Measurements from ENCODE around the gene BPIFB1. TPM values are rescaled to one million over a fixed set of nuclear protein-coding genes. Genes with fewer than 3 reads are reported as not detected.
A peak's percentile ranks its signal among the peaks of the same experiment; 100 is the strongest.

Gene BPIFB1
- total RNA-seq, 1 experiment from 2014 or later: not detected

GRCh38 chr20:33325350-33325749 lies 42.3 kb downstream of the BPIFB1 start:
- H3K4me2 ChIP-seq (ENCODE audit: low read depth, low read length, poor library complexity, severe bottlenecking): no peak overlapping the region
- no peaks in the 10 kb centered on the region for H3K9me2 ChIP-seq (replicated peaks; ENCODE audit: insufficient read depth, low read length)
- H2AFZ ChIP-seq (ENCODE audit: low read length): no peak overlapping the region
- H3K9me3 ChIP-seq (ENCODE audit: low read length): no peaks in the 10 kb centered on the region
- H3K4me3 ChIP-seq (ENCODE audit: low read length): no peak overlapping the region
- H3K4me1 ChIP-seq (ENCODE audit: low read length): peaks cover 5% of the 10 kb centered on the region; the same call in 1 of the 2 replicates
- no peak overlapping the region for H3K27ac ChIP-seq (ENCODE audit: low read length)
- H3K36me3 ChIP-seq (ENCODE audit: insufficient read depth, low read length): no peaks in the 10 kb centered on the region
- no peaks in the 10 kb centered on the region for H4K20me1 ChIP-seq (ENCODE audit: insufficient read depth, low read depth, low read length)
- DNase-seq: no peak
- no peaks in the 10 kb centered on the region for H3K79me2 ChIP-seq (ENCODE audit: low read length)
- no peak overlapping the region for H3K9ac ChIP-seq (ENCODE audit: low read length)
- H3K27me3 ChIP-seq (ENCODE audit: low read length): no peaks in the 10 kb centered on the region

DNA sequence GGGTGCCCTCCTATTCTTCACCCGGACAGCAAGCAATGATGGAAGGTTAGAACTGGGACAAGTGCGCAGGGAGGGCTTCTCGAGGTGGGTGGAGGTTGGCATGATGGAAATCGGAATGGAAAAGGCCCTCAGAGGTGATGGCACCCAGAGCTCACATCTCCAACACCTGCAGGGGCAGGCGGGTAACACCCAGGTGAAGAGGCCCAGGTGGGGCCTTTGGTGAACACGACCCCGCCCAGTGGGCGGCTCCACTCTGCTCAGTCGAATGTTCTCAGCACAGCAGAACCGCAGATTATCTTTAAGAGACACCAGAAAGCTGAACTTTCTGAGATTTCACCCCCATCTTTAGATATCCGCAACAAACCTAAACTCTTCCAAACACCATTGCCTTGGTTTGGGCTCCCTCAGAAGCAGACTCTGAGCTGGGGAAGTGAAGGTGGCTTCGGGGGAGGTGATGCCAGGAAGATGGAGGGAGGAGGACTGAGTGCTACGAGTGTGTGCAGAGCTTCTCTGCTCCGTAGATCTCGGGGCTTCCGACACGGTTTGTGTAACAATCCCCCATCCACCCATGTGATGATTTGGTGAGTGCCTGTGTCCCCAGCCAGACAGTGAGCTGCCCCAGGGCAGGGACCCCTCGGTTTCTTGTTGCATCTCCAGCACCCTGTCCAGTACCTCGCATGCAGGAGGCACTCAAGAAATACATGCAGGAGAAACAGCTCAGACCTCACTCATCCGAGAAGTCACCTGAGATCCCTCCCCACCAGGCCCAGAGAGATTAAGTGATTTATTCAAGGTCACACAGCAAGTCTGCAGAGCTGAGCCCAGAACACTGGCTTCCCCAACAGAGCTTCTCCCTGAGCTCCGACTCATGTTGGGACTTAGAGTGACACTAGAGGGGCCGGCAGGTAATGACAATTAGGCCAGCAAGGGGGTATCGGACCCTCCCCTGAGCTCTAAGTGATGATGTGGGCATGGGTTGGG lies 45.4 kb downstream of the BPIFB1 start:
- DNase-seq: no peak
- Histone ChIP-seq H3K79me2 (ENCODE audit: low read length) (no peaks in the 10 kb centered on the region), H3K9me2 (replicated peaks; ENCODE audit: insufficient read depth, low read length) (no peaks in the 10 kb centered on the region), H3K4me2 (ENCODE audit: low read depth, low read length, poor library complexity, severe bottlenecking) (no peak overlapping the region), H3K4me1 (ENCODE audit: low read length) (peaks cover 5% of the 10 kb centered on the region; the same call in 1 of the 2 replicates), H3K36me3 (ENCODE audit: insufficient read depth, low read length) (no peaks in the 10 kb centered on the region), H3K9me3 (ENCODE audit: low read length) (no peaks in the 10 kb centered on the region), H3K27ac (ENCODE audit: low read length) (no peak overlapping the region), H4K20me1 (ENCODE audit: insufficient read depth, low read depth, low read length) (no peaks in the 10 kb centered on the region), H3K27me3 (ENCODE audit: low read length) (no peaks in the 10 kb centered on the region), H3K4me3 (ENCODE audit: low read length) (no peak overlapping the region), H3K9ac (ENCODE audit: low read length) (no peak overlapping the region), H2AFZ (ENCODE audit: low read length) (no peak overlapping the region)

- no peaks in the 10 kb centered on the region for H3K27me3 ChIP-seq (ENCODE audit: low read length)
- no peak overlapping the region for H3K27ac ChIP-seq (ENCODE audit: low read length)
- H3K4me2 ChIP-seq (ENCODE audit: low read depth, low read length, poor library complexity, severe bottlenecking): no peak overlapping the region
- no peak for DNase-seq
- no peaks in the 10 kb centered on the region for H3K9me3 ChIP-seq (ENCODE audit: low read length)
- H3K79me2 ChIP-seq (ENCODE audit: low read length): no peaks in the 10 kb centered on the region
- H3K4me1 ChIP-seq (ENCODE audit: low read length): peaks cover 13% of the 10 kb centered on the region
- no peak overlapping the region for H3K9ac ChIP-seq (ENCODE audit: low read length)
- no peak overlapping the region for H3K4me3 ChIP-seq (ENCODE audit: low read length)
- no peaks in the 10 kb centered on the region for H3K36me3 ChIP-seq (ENCODE audit: insufficient read depth, low read length)
- H4K20me1 ChIP-seq (ENCODE audit: insufficient read depth, low read depth, low read length): no peaks in the 10 kb centered on the region
- H2AFZ ChIP-seq (ENCODE audit: low read length): no peak overlapping the region
- no peaks in the 10 kb centered on the region for H3K9me2 ChIP-seq (replicated peaks; ENCODE audit: insufficient read depth, low read length)
Observed at GRCh38 chr20:33332905-33333456, 50.0 kb downstream of the BPIFB1 start.

GRCh38 chr20:33333616-33334015 lies 50.6 kb downstream of the BPIFB1 start:
- Histone ChIP-seq H3K36me3 (ENCODE audit: insufficient read depth, low read length) (no peaks in the 10 kb centered on the region), H3K4me3 (ENCODE audit: low read length) (no peak overlapping the region), H3K9ac (ENCODE audit: low read length) (no peak overlapping the region), H2AFZ (ENCODE audit: low read length) (no peak overlapping the region), H4K20me1 (ENCODE audit: insufficient read depth, low read depth, low read length) (no peaks in the 10 kb centered on the region), H3K27me3 (ENCODE audit: low read length) (no peaks in the 10 kb centered on the region), H3K4me1 (ENCODE audit: low read length) (peaks cover 19% of the 10 kb centered on the region), H3K9me3 (ENCODE audit: low read length) (no peaks in the 10 kb centered on the region), H3K4me2 (ENCODE audit: low read depth, low read length, poor library complexity, severe bottlenecking) (no peak overlapping the region), H3K79me2 (ENCODE audit: low read length) (no peaks in the 10 kb centered on the region), H3K27ac (ENCODE audit: low read length) (no peak overlapping the region), H3K9me2 (replicated peaks; ENCODE audit: insufficient read depth, low read length) (no peaks in the 10 kb centered on the region)
- no peak for DNase-seq

DNA sequence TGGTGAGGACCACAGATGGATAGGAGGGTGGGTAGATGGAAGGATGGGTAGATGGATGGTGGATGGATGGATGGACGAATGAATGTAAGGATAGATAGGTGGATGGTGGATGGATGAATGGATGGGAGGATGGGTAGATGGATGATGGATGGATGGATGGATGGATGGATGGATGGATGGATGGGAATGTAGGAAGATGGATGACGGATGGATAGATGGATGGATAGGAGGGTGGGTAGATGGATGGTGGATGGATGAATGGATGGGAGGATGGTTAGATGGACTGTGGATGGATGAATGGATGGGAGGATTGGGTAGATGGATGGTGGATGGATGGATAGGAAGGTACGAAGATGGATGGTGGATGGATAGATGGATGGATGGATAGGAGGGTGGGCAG lies 51.1 kb downstream of the BPIFB1 start:
- H3K27me3 ChIP-seq (ENCODE audit: low read length): no peaks in the 10 kb centered on the region
- H2AFZ ChIP-seq (ENCODE audit: low read length): no peak overlapping the region
- no peak for DNase-seq
- H3K4me2 ChIP-seq (ENCODE audit: low read depth, low read length, poor library complexity, severe bottlenecking): no peak overlapping the region
- H3K9me2 ChIP-seq (replicated peaks; ENCODE audit: insufficient read depth, low read length): no peaks in the 10 kb centered on the region
- H3K27ac ChIP-seq (ENCODE audit: low read length): no peak overlapping the region
- no peaks in the 10 kb centered on the region for H3K36me3 ChIP-seq (ENCODE audit: insufficient read depth, low read length)
- no peaks in the 10 kb centered on the region for H3K9me3 ChIP-seq (ENCODE audit: low read length)
- no peaks in the 10 kb centered on the region for H4K20me1 ChIP-seq (ENCODE audit: insufficient read depth, low read depth, low read length)
- no peak overlapping the region for H3K9ac ChIP-seq (ENCODE audit: low read length)
- H3K4me3 ChIP-seq (ENCODE audit: low read length): no peak overlapping the region
- H3K79me2 ChIP-seq (ENCODE audit: low read length): no peaks in the 10 kb centered on the region
- H3K4me1 ChIP-seq (ENCODE audit: low read length): peaks cover 23% of the 10 kb centered on the region

DNA sequence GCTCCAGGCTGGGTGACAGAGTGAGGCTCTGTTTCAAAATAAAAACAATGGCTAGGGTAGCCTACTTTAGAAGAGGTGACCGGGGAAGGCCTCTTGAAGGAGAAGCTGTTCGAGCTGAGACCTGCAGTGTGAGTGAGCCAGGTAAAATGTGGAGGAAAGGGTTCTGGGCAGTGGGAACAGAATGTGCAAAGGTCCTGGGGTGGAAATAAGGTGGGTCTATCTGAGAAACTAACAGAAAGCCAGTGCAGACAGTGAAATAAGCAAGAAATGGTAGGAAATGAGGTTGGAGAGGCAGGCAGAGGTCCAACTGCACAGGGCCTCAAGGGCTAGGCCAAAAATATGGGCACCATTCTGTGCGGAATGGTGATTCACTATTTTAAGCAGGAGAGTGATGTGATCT lies 53.4 kb downstream of the BPIFB1 start:
- no peak overlapping the region for H3K9ac ChIP-seq (ENCODE audit: low read length)
- no peaks in the 10 kb centered on the region for H4K20me1 ChIP-seq (ENCODE audit: insufficient read depth, low read depth, low read length)
- H3K27me3 ChIP-seq (ENCODE audit: low read length): no peaks in the 10 kb centered on the region
- no peak overlapping the region for H3K27ac ChIP-seq (ENCODE audit: low read length)
- H3K4me3 ChIP-seq (ENCODE audit: low read length): no peak overlapping the region
- H3K36me3 ChIP-seq (ENCODE audit: insufficient read depth, low read length): no peaks in the 10 kb centered on the region
- H2AFZ ChIP-seq (ENCODE audit: low read length): no peak overlapping the region
- H3K4me1 ChIP-seq (ENCODE audit: low read length): peaks cover 23% of the 10 kb centered on the region
- no peaks in the 10 kb centered on the region for H3K79me2 ChIP-seq (ENCODE audit: low read length)
- no peaks in the 10 kb centered on the region for H3K9me3 ChIP-seq (ENCODE audit: low read length)
- DNase-seq: no peak
- H3K4me2 ChIP-seq (ENCODE audit: low read depth, low read length, poor library complexity, severe bottlenecking): no peak overlapping the region
- no peaks in the 10 kb centered on the region for H3K9me2 ChIP-seq (replicated peaks; ENCODE audit: insufficient read depth, low read length)

DNA sequence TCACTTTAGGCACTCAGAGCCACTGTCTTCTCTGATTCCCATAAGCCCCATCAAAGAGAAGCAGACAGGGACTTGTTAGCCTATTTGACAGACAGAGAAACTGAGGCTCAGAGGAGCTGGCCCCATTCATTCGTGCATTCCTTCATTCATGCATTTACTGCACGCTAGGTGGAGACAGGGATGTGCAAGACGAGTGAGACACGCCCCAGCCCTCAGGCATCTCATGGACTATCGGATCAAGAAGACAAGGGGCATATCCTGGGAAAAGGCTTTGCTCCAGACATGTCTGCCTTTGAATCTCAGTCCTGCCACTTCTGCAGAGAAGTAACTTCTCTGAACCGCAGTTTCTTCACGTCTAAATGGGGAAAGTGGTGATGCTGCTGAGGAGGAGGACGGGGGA lies 54.1 kb downstream of the BPIFB1 start:
- H3K9ac ChIP-seq (ENCODE audit: low read length): peak overlapping the region; percentile 68
- H3K9me3 ChIP-seq (ENCODE audit: low read length): no peaks in the 10 kb centered on the region
- H3K36me3 ChIP-seq (ENCODE audit: insufficient read depth, low read length): no peaks in the 10 kb centered on the region
- H2AFZ ChIP-seq (ENCODE audit: low read length): peak overlapping the region; percentile 35; the same call in 1 of the 2 replicates
- peak overlapping the region; percentile 95 for H3K27ac ChIP-seq (ENCODE audit: low read length)
- H3K27me3 ChIP-seq (ENCODE audit: low read length): no peaks in the 10 kb centered on the region
- peak; percentile 71 for DNase-seq
- H3K4me2 ChIP-seq (ENCODE audit: low read depth, low read length, poor library complexity, severe bottlenecking): peak overlapping the region; percentile 69
- peaks cover 23% of the 10 kb centered on the region for H3K4me1 ChIP-seq (ENCODE audit: low read length)
- H3K4me3 ChIP-seq (ENCODE audit: low read length): peak overlapping the region; percentile 58
- no peaks in the 10 kb centered on the region for H3K9me2 ChIP-seq (replicated peaks; ENCODE audit: insufficient read depth, low read length)
- no peaks in the 10 kb centered on the region for H3K79me2 ChIP-seq (ENCODE audit: low read length)
- no peaks in the 10 kb centered on the region for H4K20me1 ChIP-seq (ENCODE audit: insufficient read depth, low read depth, low read length)

- no peaks in the 10 kb centered on the region for H3K9me3 ChIP-seq (ENCODE audit: low read length)
- no peaks in the 10 kb centered on the region for H3K9me2 ChIP-seq (replicated peaks; ENCODE audit: insufficient read depth, low read length)
- no peaks in the 10 kb centered on the region for H4K20me1 ChIP-seq (ENCODE audit: insufficient read depth, low read depth, low read length)
- peak overlapping the region; percentile 69 for H3K4me2 ChIP-seq (ENCODE audit: low read depth, low read length, poor library complexity, severe bottlenecking)
- DNase-seq: peak; percentile 77
- H3K4me1 ChIP-seq (ENCODE audit: low read length): peaks cover 23% of the 10 kb centered on the region
- H3K9ac ChIP-seq (ENCODE audit: low read length): peak overlapping the region; percentile 68
- H3K4me3 ChIP-seq (ENCODE audit: low read length): peak overlapping the region; percentile 58
- no peaks in the 10 kb centered on the region for H3K79me2 ChIP-seq (ENCODE audit: low read length)
- H3K27ac ChIP-seq (ENCODE audit: low read length): peak overlapping the region; percentile 95
- H3K36me3 ChIP-seq (ENCODE audit: insufficient read depth, low read length): no peaks in the 10 kb centered on the region
- no peaks in the 10 kb centered on the region for H3K27me3 ChIP-seq (ENCODE audit: low read length)
- H2AFZ ChIP-seq (ENCODE audit: low read length): peak overlapping the region; percentile 35; the same call in 1 of the 2 replicates
Observed at GRCh38 chr20:33337531-33338165, 54.6 kb downstream of the BPIFB1 start.
